IMR-90 (cell line): Measurements from ENCODE around the gene ROBO3. TPM values are rescaled to one million over a fixed set of nuclear protein-coding genes. Genes with fewer than 3 reads are reported as not detected.
A peak's percentile ranks its signal among the peaks of the same experiment; 100 is the strongest.

Experiments
- ATAC-seq: fragments of 200-7000 bp; cut with Tn5 transposase; 2 replicates; pipeline ENCODE4 v1.9.1; 2020; ENCODE audit warnings: low read depth, mild to moderate bottlenecking, moderate library complexity
- BruUV-seq: library from RNA; stranded (reverse); fragments of 400-500 nt; replicated peaks from 2 replicates; lab custom pipeline; 2021; lab: Mats Ljungman, UMichigan
- CTCF ChIA-PET: fragments of 300-600 bp; formaldehyde crosslinking; extraction: SDS; loops from one replicate; lab custom pipeline; 2021; ENCODE audit warnings: antibody characterized with exemption; lab: Yijun Ruan, JAX
- POLR2A ChIA-PET: fragments of 300-600 bp; sonication (Branson Sonifier 250); formaldehyde crosslinking; loops from one replicate; lab custom pipeline; 2022; ENCODE audit warnings: antibody characterized with exemption; ENCODE audit not compliant: unreplicated experiment; lab: Charles Lee
- DNase-seq: peaks from one replicate; pipeline ENCODE4 v3.0.0; 2013
- H2AFZ ChIP-seq: replicated peaks from 2 replicates; pipeline ENCODE3; 2013; ENCODE audit warnings: low read length, mild to moderate bottlenecking; ENCODE audit not compliant: poor library complexity
- H2AK5ac ChIP-seq: 2 replicates; pipeline ENCODE4 v1.6.1; 2013; ENCODE audit warnings: low read depth, low read length, inconsistent platforms
- H2AK9ac ChIP-seq: replicated peaks from 2 replicates; pipeline ENCODE3; 2013; ENCODE audit warnings: mild to moderate bottlenecking, low read depth, low read length, moderate library complexity; ENCODE audit not compliant: poor library complexity
- H2BK120ac ChIP-seq: 2 replicates; pipeline ENCODE4 v1.6.1; 2013; ENCODE audit warnings: low read depth, low read length, inconsistent platforms
- H2BK15ac ChIP-seq: 3 replicates; pipeline ENCODE4 v1.6.1; 2013; ENCODE audit warnings: low read depth, low read length, inconsistent platforms
- H2BK20ac ChIP-seq: 2 replicates; pipeline ENCODE4 v1.6.1; 2013; ENCODE audit warnings: low read depth, mild to moderate bottlenecking, inconsistent platforms, low read length, moderate library complexity
- H2BK5ac ChIP-seq: 2 replicates; pipeline ENCODE4 v1.6.1; 2013; ENCODE audit warnings: mild to moderate bottlenecking, low read depth, low read length, inconsistent platforms; ENCODE audit not compliant: poor library complexity, severe bottlenecking
- H3K14ac ChIP-seq: replicated peaks from 2 replicates; pipeline ENCODE4 v1.6.1; 2013; ENCODE audit warnings: low read depth, low read length, inconsistent platforms
- H3K18ac ChIP-seq: 2 replicates; pipeline ENCODE4 v1.6.1; 2013; ENCODE audit warnings: low read depth, low read length, control low read depth
- H3K23ac ChIP-seq: 2 replicates; pipeline ENCODE4 v1.6.1; 2013; ENCODE audit warnings: low read depth, low read length, inconsistent platforms
- H3K27ac ChIP-seq: 2 replicates; pipeline ENCODE4 v1.5.1; 2013; ENCODE audit warnings: mild to moderate bottlenecking, control low read depth, low read length; ENCODE audit not compliant: insufficient read depth
- H3K27me3 ChIP-seq: 2 replicates; pipeline ENCODE4 v1.6.1; 2013; ENCODE audit warnings: low read length; ENCODE audit not compliant: control insufficient read depth, insufficient read depth
- H3K36me3 ChIP-seq: 2 replicates; pipeline ENCODE4 v1.6.1; 2013; ENCODE audit warnings: low read length, mixed read lengths; ENCODE audit not compliant: control insufficient read depth, insufficient read depth
- H3K4ac ChIP-seq: 2 replicates; pipeline ENCODE4 v1.6.1; 2013; ENCODE audit warnings: low read depth, low read length, inconsistent platforms
- H3K4me1 ChIP-seq: 2 replicates; pipeline ENCODE4 v1.6.1; 2013; ENCODE audit warnings: low read length, mixed read lengths; ENCODE audit not compliant: control insufficient read depth, insufficient read depth
- H3K4me2 ChIP-seq: 2 replicates; pipeline ENCODE4 v1.6.1; 2013; ENCODE audit warnings: low read depth, mild to moderate bottlenecking, control low read depth, low read length, moderate library complexity
- H3K4me3 ChIP-seq: 2 replicates; pipeline ENCODE4 v1.5.1; 2013; ENCODE audit warnings: low read depth, mild to moderate bottlenecking, control low read depth, low read length, moderate library complexity; ENCODE audit not compliant: insufficient read depth
- H3K56ac ChIP-seq: 2 replicates; pipeline ENCODE4 v1.6.1; 2013; ENCODE audit warnings: low read length, inconsistent platforms; ENCODE audit not compliant: insufficient read depth; ENCODE audit errors: extremely low read depth
- H3K79me1 ChIP-seq, 2 experiments: 2 replicates each; pipeline ENCODE4 v1.6.1; 2013; ENCODE audit warnings: low read length in 2 of 2, inconsistent platforms in 1 of 2, low read depth in 1 of 2
- H3K9ac ChIP-seq: 2 replicates; pipeline ENCODE4 v1.6.1; 2013; ENCODE audit warnings: low read depth, low read length, control low read depth
- H3K9me1 ChIP-seq: 2 replicates; pipeline ENCODE4 v1.6.1; 2013; ENCODE audit warnings: low read length, inconsistent platforms; ENCODE audit not compliant: insufficient read depth
- H3K9me3 ChIP-seq: 2 replicates; pipeline ENCODE4 v1.6.1; 2013; ENCODE audit warnings: low read length; ENCODE audit not compliant: control insufficient read depth, insufficient read depth
- H4K20me1 ChIP-seq: 2 replicates; pipeline ENCODE4 v1.6.1; 2013; ENCODE audit warnings: low read length, inconsistent platforms; ENCODE audit not compliant: insufficient read depth
- H4K5ac ChIP-seq: 2 replicates; pipeline ENCODE4 v1.6.1; 2013; ENCODE audit warnings: mild to moderate bottlenecking, low read depth, low read length, control low read depth
- H4K8ac ChIP-seq, 2 experiments: 2 replicates each; pipeline ENCODE4 v1.6.1; 2013; ENCODE audit warnings: low read depth in 2 of 2, low read length in 2 of 2, control low read depth in 1 of 2, inconsistent platforms in 1 of 2
- H4K91ac ChIP-seq: 2 replicates; pipeline ENCODE4 v1.6.1; 2013; ENCODE audit warnings: low read depth, low read length, inconsistent platforms; ENCODE audit not compliant: insufficient read depth
- BHLHE40 ChIP-seq: fragments of 150-350 bp; IDR thresholded peaks from 2 replicates; pipeline ENCODE4 v1.6.1; 2016; ENCODE audit warnings: mild to moderate bottlenecking, low read depth, low read length
- CEBPB ChIP-seq: IDR thresholded peaks from 2 replicates; pipeline ENCODE4 v1.6.1; 2012; ENCODE audit warnings: low read depth, low read length, improper control_type of control experiment
- CHD1 ChIP-seq: IDR thresholded peaks from 2 replicates; pipeline ENCODE4 v1.6.1; 2012; ENCODE audit warnings: low read depth, low read length, improper control_type of control experiment
- MAFK ChIP-seq: IDR thresholded peaks from 2 replicates; pipeline ENCODE4 v1.6.1; 2012; ENCODE audit warnings: low read depth, low read length, improper control_type of control experiment
- MXI1 ChIP-seq: IDR thresholded peaks from 2 replicates; pipeline ENCODE4 v1.6.1; 2012; ENCODE audit warnings: low read depth, mild to moderate bottlenecking, low read length, moderate library complexity, borderline replicate concordance
- NFE2L2 ChIP-seq: fragments of 150-350 bp; IDR thresholded peaks from 2 replicates; pipeline ENCODE4 v1.6.1; 2016; ENCODE audit warnings: low read depth, mild to moderate bottlenecking, low read length
- POLR2A ChIP-seq: IDR thresholded peaks from 2 replicates; pipeline ENCODE4 v1.6.1; 2012; ENCODE audit warnings: mild to moderate bottlenecking, low read depth, low read length
- RCOR1 ChIP-seq: IDR thresholded peaks from 2 replicates; pipeline ENCODE4 v1.6.1; 2012; ENCODE audit warnings: mild to moderate bottlenecking, low read length, improper control_type of control experiment; ENCODE audit not compliant: insufficient replicate concordance
- RFX5 ChIP-seq: IDR thresholded peaks from 2 replicates; pipeline ENCODE4 v1.8.0; 2012; ENCODE audit warnings: low read depth, mild to moderate bottlenecking, low read length, moderate library complexity
- SMC3 ChIP-seq: fragments of 150-350 bp; IDR thresholded peaks from 2 replicates; pipeline ENCODE4 v1.6.1; 2016; ENCODE audit warnings: low read depth, mild to moderate bottlenecking, antibody characterized with exemption, low read length, moderate library complexity
- WGBS, 2 experiments: methylation state at CpG; one replicate each; pipeline versions ENCODE4 v1.1.5 to v1.1.7; 2013; ENCODE audit warnings: missing lambda C conversion rate in 2 of 2; ENCODE audit not compliant: insufficient read length in 1 of 2; ENCODE audit errors: extremely low coverage in 2 of 2; 5-methylcytosine and 5-hydroxymethylcytosine counted together
- dilution Hi-C: fragments of 300-500 bp; cut with HindIII; formaldehyde crosslinking; loops from one replicate; pipeline ENCODE4 v1.14.3; 2018; ENCODE audit warnings: low sequenced_read_pairs; ENCODE audit not compliant: unreplicated experiment
- in situ Hi-C: fragments of 300-500 bp; cut with MboI; formaldehyde crosslinking; loops from 3 replicates; pipeline ENCODE4 v1.14.3; 2019; ENCODE audit warnings: low sequenced_read_pairs, inconsistent platforms, mixed read lengths
- intact Hi-C: fragments of 100-400 bp; cut with micrococcal nuclease; formaldehyde crosslinking; loops from 2 replicates; pipeline ENCODE4 v1.10.0; 2022
- polyA plus RNA-seq, 3 experiments: library from polyadenylated mRNA; depleted of rRNA; stranded (reverse); fragments of >200 nt; gene quantifications; 2 replicates each; pipeline ENCODE4 v1.2.3, GENCODE V29; 2012; ENCODE audit warnings: low replicate concordance in 1 of 3
- total RNA-seq: library from RNA; depleted of rRNA; stranded (reverse); fragments of >200 nt; gene quantifications from 2 replicates; pipeline ENCODE4 v1.2.3, GENCODE V29; 2012
- TF ChIP-seq, protein P1 (sequence below): fragments of 150-350 bp; IDR thresholded peaks from 2 replicates; pipeline ENCODE4 v1.6.1; 2016; ENCODE audit warnings: low read depth, mild to moderate bottlenecking, low read length, moderate library complexity, borderline replicate concordance
- TF ChIP-seq, protein P2 (sequence below): conservative IDR thresholded peaks from 2 replicates; pipeline ENCODE4 v1.5.1; 2012; ENCODE audit warnings: mild to moderate bottlenecking, low read depth, low read length, improper control_type of control experiment

Gene ROBO3
- total and polyA plus RNA-seq, 2 of the 4 experiments (the other 2 are of a cell fraction) = 12.0 to 54.1 TPM

DNA sequence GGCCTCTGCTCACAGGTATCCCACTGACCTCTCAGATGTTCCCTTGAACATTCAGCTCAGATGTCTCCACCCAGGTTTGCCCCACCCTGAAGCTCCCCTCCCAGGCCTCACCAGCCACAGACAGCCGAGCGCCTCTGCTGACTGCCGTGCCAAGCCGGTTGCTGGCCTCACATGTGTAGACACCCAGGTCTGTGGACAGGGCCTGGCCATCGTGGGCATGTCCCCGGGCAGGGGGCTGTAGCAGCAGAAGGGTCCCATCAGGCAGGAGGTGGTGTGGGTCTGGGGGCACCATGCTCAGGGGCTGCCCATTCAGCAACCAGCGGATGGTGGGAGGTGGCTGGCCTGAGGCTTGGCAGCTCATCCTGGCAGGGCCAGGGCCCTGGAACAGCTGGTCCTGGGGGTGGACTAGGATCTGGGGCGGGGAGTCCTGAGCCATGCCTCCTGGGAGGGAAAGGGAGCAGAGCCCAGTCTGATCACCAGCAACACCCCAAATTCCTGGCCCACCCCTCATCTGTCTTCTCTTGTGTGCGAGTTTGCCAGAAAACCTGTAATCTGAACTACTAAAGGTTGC lies 31.7 kb downstream of the ROBO3 start:
- Histone ChIP-seq H2AK9ac (peak overlapping the region; percentile 83), H3K79me1 (peaks cover 7 to 24% of the 10 kb centered on the region in 2 experiments; a peak in 3 of 4 replicates), H3K9ac (no peak overlapping the region; the same call in 1 of the 2 replicates), H3K18ac (peak overlapping the region; percentile 48; the same call in 1 of the 2 replicates), H3K4me3 (no peak overlapping the region), H3K4ac (peak overlapping the region; percentile 87), H4K8ac (peak overlapping the region; percentile 69 to 94; a peak in 3 of 4 replicates), H3K9me3 (no peaks in the 10 kb centered on the region), H3K56ac (no peak overlapping the region), H2AFZ (peak overlapping the region; percentile 82), H3K9me1 (peaks cover 42% of the 10 kb centered on the region), H2BK15ac (peak overlapping the region; percentile 99; the same call in 2 of the 3 replicates), H3K27ac (peak overlapping the region; percentile 3; the same call in 1 of the 2 replicates), H3K4me2 (no peak overlapping the region), H3K27me3 (no peaks in the 10 kb centered on the region), H4K5ac (peak overlapping the region; percentile 31; the same call in 1 of the 2 replicates), H4K20me1 (no peaks in the 10 kb centered on the region), H3K23ac (0 out of 2 replicates have a peak overlapping the region, but pooled peaks have one; percentile 29), H2AK5ac (peak overlapping the region; percentile 90), H2BK5ac (peak overlapping the region; percentile 90), H3K14ac (peak overlapping the region; percentile 73), H4K91ac (peak overlapping the region; percentile 92), H2BK120ac (peak overlapping the region; percentile 98), H3K36me3 (no peaks in the 10 kb centered on the region), H3K4me1 (peaks cover 39% of the 10 kb centered on the region), H2BK20ac (peak overlapping the region; percentile 82; the same call in 1 of the 2 replicates)
- in situ Hi-C loops = no loop called here
- ChIA-PET CTCF (interaction anchor here (0.6 to 1.1 kb wide), 2 partner anchors 14 to 30 kb away, joined by 3 to 4 read pairs; no protein-coding TSS in a partner anchor), POLR2A (interaction anchor here (1.2 kb wide), 1 partner anchor 57 kb away, joined by 3 read pairs; no protein-coding TSS in a partner anchor)
- dilution Hi-C loops = no loop called here
- DNase-seq (no peak), ATAC-seq (no peak)
- BruUV-seq = no TSS peak
- intact Hi-C loops = no loop called here
- 100% methylated on average over 1 of the region's 9 CpGs; no CpG with 5 or more reads in 1 of the 2 experiments for WGBS, 2 experiments
- no peak for TF ChIP-seq NFE2L2
- TF ChIP-seq, protein P1, sequence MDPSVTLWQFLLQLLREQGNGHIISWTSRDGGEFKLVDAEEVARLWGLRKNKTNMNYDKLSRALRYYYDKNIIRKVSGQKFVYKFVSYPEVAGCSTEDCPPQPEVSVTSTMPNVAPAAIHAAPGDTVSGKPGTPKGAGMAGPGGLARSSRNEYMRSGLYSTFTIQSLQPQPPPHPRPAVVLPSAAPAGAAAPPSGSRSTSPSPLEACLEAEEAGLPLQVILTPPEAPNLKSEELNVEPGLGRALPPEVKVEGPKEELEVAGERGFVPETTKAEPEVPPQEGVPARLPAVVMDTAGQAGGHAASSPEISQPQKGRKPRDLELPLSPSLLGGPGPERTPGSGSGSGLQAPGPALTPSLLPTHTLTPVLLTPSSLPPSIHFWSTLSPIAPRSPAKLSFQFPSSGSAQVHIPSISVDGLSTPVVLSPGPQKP = no peak
- no peak for TF ChIP-seq SMC3
- no peak for TF ChIP-seq CHD1
- no peak for TF ChIP-seq MXI1
- TF ChIP-seq CEBPB = no peak
- TF ChIP-seq RFX5 = no peak
- no peak for TF ChIP-seq RCOR1
- no peak for TF ChIP-seq POLR2A
- TF ChIP-seq, protein P2, sequence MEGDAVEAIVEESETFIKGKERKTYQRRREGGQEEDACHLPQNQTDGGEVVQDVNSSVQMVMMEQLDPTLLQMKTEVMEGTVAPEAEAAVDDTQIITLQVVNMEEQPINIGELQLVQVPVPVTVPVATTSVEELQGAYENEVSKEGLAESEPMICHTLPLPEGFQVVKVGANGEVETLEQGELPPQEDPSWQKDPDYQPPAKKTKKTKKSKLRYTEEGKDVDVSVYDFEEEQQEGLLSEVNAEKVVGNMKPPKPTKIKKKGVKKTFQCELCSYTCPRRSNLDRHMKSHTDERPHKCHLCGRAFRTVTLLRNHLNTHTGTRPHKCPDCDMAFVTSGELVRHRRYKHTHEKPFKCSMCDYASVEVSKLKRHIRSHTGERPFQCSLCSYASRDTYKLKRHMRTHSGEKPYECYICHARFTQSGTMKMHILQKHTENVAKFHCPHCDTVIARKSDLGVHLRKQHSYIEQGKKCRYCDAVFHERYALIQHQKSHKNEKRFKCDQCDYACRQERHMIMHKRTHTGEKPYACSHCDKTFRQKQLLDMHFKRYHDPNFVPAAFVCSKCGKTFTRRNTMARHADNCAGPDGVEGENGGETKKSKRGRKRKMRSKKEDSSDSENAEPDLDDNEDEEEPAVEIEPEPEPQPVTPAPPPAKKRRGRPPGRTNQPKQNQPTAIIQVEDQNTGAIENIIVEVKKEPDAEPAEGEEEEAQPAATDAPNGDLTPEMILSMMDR = no peak
- TF ChIP-seq BHLHE40 = no peak
- TF ChIP-seq MAFK = no peak
